Mammary epithelial cell (primary cell): ENCODE data around the gene KRT32.

Experiments used
- EZH2 ChIP-seq: IDR thresholded peaks from 2 replicates; pipeline ENCODE4 v1.6.1; 2012; ENCODE audit warnings: low read length, inconsistent platforms, borderline replicate concordance
- TF ChIP-seq, protein P1 (sequence below), 2 donors: IDR thresholded peaks in 1 of 2; conservative IDR thresholded peaks in 1 of 2; 2 replicates each; pipeline ENCODE4 v1.5.1; 2011 to 2012; ENCODE audit warnings: inconsistent platforms in 2 of 2, low read length in 2 of 2, mild to moderate bottlenecking in 2 of 2, control low read depth in 1 of 2, low read depth in 1 of 2; ENCODE audit not compliant: insufficient read depth in 1 of 2; ENCODE audit errors: extremely low read depth in 1 of 2

DNA sequence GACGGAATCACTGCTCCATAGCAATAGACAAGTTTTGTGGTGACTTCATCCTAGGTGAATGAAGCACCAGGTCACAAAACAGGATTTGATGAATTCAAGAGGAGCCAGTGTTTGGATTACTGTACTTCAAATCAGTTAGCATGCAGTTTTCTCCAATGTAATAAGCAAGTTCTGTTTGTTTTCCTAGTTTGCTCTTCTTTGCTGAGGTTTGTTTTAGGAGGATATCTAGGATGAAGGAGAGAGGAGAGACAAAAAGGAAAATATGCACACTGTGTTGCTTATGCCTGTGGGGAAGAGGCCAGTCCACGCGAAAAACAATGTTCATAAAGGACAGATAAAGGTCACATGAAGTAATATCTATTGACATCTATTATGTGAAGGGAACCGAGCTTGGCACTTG is 51.8 kb downstream of the KRT32 start:
- TF ChIP-seq EZH2 = no peak
- TF ChIP-seq, protein P1, sequence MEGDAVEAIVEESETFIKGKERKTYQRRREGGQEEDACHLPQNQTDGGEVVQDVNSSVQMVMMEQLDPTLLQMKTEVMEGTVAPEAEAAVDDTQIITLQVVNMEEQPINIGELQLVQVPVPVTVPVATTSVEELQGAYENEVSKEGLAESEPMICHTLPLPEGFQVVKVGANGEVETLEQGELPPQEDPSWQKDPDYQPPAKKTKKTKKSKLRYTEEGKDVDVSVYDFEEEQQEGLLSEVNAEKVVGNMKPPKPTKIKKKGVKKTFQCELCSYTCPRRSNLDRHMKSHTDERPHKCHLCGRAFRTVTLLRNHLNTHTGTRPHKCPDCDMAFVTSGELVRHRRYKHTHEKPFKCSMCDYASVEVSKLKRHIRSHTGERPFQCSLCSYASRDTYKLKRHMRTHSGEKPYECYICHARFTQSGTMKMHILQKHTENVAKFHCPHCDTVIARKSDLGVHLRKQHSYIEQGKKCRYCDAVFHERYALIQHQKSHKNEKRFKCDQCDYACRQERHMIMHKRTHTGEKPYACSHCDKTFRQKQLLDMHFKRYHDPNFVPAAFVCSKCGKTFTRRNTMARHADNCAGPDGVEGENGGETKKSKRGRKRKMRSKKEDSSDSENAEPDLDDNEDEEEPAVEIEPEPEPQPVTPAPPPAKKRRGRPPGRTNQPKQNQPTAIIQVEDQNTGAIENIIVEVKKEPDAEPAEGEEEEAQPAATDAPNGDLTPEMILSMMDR (conservative IDR thresholded peaks at IDR 0.05 in 1 of 2, IDR thresholded peaks at IDR 0.05 in 1 of 2; ENCODE audit: extremely low read depth in 1 of 2, insufficient read depth in 1 of 2, low read depth in 1 of 2, low read length in 2 of 2) = no peak
